GM18909 (cell line): ENCODE data around the gene ERC2.

ENCODE experiments used
- ATAC-seq: cut with Tn5 transposase; IDR thresholded peaks from one replicate; pipeline ENCODE4 v1.9.1; 2021; ENCODE audit warnings: mild to moderate bottlenecking; ENCODE audit not compliant: unreplicated experiment, poor library complexity

ERC2 gene

GRCh38 chr3:56428667-56429066 lies 39.6 kb downstream of the ERC2 start:
- no peak for ATAC-seq

- ATAC-seq, result no peak
Measured at GRCh38 chr3:56424885-56425284, 43.4 kb downstream of the ERC2 start.

GRCh38 chr3:56424336-56424735 lies 43.9 kb downstream of the ERC2 start:
- ATAC-seq, result no peak

GRCh38 chr3:56423661-56424099 lies 44.6 kb downstream of the ERC2 start:
- no peak for ATAC-seq

GRCh38 chr3:56422316-56422715 lies 46.0 kb downstream of the ERC2 start:
- no peak for ATAC-seq

- no peak for ATAC-seq
Measured at GRCh38 chr3:56421205-56421604, 47.1 kb downstream of the ERC2 start.

- ATAC-seq, result no peak
Measured at GRCh38 chr3:56415652-56416051, 52.6 kb downstream of the ERC2 start.

DNA sequence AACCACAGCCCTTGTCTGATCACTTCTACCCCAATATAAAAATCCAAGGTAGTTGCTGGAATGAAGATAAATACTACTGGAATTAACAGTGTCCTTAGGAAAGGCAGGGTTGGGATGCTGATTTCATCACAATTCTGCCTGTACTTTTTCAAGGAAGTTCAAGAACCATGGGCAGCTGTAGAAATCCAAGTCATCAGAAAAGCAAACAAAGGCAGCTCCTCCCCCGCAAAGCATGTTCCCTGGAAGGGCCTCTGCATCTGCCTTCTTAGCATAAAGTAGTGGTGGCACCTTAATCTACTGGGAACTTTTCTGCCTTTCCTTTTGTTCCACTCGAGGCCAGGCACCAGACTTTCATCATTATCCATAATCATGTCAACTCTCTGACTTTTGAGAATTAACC lies 54.4 kb downstream of the ERC2 start:
- ATAC-seq, result no peak

- no peak for ATAC-seq
Measured at GRCh38 chr3:56411166-56411565, 57.1 kb downstream of the ERC2 start.

DNA sequence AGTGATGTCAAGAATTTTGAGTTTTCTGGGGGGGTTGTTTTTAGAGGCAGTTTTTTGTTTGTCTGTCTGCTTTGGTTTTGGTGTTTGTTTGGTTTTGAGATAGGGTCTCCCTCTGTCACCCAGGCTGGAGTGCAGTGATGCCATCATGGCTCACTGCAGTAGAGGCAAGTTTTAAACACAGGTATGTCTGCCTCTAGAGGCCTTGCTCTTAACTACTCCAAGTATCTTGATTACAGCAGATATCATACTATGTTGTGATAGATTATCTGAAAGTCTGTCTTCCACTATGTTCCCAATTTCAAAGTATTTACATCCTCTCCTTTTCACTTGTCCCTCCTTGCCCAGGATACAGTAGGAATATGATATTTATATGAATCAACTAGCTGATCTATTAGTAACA lies 57.7 kb downstream of the ERC2 start:
- ATAC-seq, result no peak

GRCh38 chr3:56409790-56410189 lies 58.5 kb downstream of the ERC2 start:
- no peak for ATAC-seq

DNA sequence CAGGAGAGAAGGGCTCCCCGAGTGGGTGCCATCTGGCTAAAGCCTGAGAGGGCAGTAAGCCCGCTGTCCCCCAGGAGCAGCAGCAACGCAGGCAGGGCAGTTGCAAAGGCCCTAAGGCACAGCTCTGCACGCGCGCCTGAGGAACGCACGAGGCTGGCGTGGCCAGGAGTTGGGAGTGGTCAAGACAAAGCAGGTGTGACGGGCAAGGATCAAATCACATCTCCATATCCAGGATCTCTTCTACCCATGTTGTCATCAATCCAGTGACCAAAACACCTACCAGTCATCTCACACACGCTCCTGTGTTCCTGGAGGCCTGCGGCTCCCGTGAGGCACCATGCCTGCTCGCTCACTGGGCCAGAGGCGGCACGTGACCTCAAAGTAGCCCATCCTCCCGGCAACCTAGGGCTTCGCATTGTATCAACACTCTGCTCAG lies 59.5 kb downstream of the ERC2 start:
- ATAC-seq, result no peak

DNA sequence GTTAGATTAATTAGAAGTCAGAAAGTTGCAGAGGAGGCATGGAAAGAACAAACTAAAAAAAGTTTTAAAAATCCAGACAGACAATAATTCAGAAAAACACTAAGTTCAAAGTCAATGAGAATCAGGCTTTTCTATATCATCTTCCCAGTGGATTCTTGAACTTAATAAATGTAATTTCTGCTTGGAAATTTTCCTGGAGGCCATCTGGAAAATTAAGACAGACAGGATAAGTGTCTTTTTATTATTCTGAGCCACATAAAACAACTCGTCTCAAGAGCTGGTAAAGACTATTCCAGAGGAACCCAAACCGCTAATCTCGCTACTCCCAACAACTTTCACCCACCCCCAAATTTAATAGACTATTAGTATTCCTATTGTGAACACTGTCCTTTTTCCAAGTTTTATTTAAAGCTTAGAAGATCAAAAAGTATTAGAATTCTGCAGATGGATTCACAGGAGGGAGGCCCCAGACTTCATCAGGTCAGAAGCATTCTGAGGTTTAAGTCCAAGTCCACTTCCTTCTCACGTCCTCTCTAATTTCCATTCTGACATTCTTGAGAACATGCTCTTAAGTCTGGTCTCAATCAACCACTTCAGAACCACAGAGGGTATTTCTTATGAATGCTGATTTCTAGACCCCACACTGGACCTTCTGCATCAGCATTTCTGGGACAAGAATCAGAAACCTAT lies 61.3 kb downstream of the ERC2 start:
- ATAC-seq, result no peak

- ATAC-seq, result no peak
Measured at GRCh38 chr3:56404884-56405283, 63.4 kb downstream of the ERC2 start.

DNA sequence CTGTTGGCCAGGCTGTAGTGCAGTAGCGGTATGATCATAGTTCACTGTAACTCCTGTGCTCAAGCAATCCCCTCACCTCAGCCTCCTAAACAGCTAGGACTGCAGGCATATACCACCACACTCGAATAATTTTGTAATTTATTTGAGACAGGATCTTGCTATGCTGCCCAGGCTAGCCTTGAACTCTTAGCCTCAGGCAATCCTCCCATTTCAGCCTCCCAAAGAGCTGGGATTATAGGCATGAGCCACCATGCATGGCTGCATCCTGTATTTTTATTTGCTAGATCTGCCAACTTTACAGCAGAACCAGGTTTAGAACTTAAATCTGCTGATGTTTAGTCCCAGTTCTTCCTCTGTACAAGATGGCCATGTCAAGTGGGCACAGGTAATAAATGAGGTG lies 69.6 kb downstream of the ERC2 start:
- ATAC-seq, result no peak

DNA sequence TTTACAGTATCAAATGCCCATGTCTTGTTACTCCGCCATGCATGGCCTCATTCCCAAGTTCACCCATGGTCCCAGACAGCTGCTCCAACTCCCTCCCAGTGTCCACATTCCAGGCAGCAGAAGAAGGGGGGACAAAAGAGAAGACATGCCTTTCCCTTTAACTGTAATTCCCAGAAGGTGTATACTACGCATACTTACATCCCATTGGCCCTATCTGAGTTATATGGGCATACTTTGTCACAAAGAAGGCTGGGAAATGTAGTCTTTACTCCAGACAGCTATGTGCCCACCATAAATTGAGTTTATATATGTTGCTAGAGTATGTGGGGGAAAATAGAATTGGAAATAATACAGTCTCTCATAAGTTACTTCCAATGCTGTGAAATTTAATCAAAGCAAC lies 70.5 kb downstream of the ERC2 start:
- no peak for ATAC-seq

DNA sequence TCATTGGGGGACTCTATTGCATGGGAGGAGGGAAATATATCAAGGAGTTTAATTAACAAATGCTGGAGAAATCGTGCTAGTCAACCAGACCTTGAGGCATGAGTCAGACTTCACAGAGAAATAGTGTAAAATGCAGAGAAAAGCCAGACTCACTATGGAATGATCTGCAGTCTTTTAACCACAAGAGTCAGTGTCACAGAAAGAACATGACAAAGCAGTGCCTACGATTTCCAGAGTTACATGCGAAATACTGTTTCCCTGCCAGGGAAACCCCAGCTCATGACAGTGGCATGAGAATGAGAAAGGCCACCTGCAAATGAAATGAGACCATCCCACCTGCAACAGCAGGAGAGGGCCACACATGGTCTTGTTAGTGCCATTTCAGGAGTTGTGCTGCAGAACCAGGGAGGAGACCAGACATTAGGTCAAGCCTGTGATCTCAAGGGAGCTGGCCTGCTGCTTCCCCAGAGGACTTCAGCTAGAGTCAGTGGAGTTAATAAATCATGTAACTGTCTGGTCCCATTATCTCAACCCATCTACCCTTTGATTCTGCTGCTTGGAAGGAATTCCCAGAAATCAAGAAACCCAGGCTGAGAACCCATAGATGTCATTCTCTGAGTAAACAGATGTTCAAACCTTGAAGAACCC lies 79.0 kb downstream of the ERC2 start:
- ATAC-seq, result no peak

GRCh38 chr3:56383092-56383491 lies 85.2 kb downstream of the ERC2 start:
- ATAC-seq, result no peak

GRCh38 chr3:56379723-56380287 lies 88.5 kb downstream of the ERC2 start:
- no peak for ATAC-seq

- no peak for ATAC-seq
Measured at GRCh38 chr3:56375654-56376053, 92.6 kb downstream of the ERC2 start.

GRCh38 chr3:56373386-56373785 lies 94.9 kb downstream of the ERC2 start:
- no peak for ATAC-seq
